Activated CD8-positive, alpha-beta memory T cell treated with anti-CD3 and anti-CD28 coated beads, Interleukin-2, amount 50 U/mL, for 4 hours (primary cell): ENCODE results near the gene CYP2C18.
"Not testable (repeated sequence)": the region's sequence is repeated elsewhere in the genome, so short reads cannot be mapped to it uniquely, and the experiment has no call there.

ENCODE experiments used
- DNase-seq: peaks from one replicate; pipeline ENCODE4 v3.0.0-alpha.2; 2020

Gene CYP2C18

GRCh38 chr10:94747838-94748237 is 64.3 kb downstream of the CYP2C18 start:
- DNase-seq: no peak

GRCh38 chr10:94757916-94758315 is 74.4 kb downstream of the CYP2C18 start:
- no peak for DNase-seq

GRCh38 chr10:94760586-94761178 is 77.2 kb downstream of the CYP2C18 start:
- no peak for DNase-seq

- DNase-seq: no peak
Observed at GRCh38 chr10:94762393-94762792, 78.9 kb downstream of the CYP2C18 start, which contains the start of gene CYP2C19. Gene CYP2C19, plus strand, starts transcription at chr10:94762681. Its CDS starts 25 bp downstream, at chr10:94762706.

- not testable (repeated sequence) for DNase-seq
Observed at GRCh38 chr10:94775425-94775824, 91.9 kb downstream of the CYP2C18 start.

GRCh38 chr10:94777886-94778458 is 94.4 kb downstream of the CYP2C18 start:
- DNase-seq: no peak

- no peak for DNase-seq
Observed at GRCh38 chr10:94780844-94781243, 97.3 kb downstream of the CYP2C18 start.

- no peak for DNase-seq
Observed at GRCh38 chr10:94784256-94784655, 100.7 kb downstream of the CYP2C18 start.

GRCh38 chr10:94785211-94785610 is 101.7 kb downstream of the CYP2C18 start:
- DNase-seq: no peak
